ENCODE measurements around the gene SLIT3.

SLIT3 gene

DNA sequence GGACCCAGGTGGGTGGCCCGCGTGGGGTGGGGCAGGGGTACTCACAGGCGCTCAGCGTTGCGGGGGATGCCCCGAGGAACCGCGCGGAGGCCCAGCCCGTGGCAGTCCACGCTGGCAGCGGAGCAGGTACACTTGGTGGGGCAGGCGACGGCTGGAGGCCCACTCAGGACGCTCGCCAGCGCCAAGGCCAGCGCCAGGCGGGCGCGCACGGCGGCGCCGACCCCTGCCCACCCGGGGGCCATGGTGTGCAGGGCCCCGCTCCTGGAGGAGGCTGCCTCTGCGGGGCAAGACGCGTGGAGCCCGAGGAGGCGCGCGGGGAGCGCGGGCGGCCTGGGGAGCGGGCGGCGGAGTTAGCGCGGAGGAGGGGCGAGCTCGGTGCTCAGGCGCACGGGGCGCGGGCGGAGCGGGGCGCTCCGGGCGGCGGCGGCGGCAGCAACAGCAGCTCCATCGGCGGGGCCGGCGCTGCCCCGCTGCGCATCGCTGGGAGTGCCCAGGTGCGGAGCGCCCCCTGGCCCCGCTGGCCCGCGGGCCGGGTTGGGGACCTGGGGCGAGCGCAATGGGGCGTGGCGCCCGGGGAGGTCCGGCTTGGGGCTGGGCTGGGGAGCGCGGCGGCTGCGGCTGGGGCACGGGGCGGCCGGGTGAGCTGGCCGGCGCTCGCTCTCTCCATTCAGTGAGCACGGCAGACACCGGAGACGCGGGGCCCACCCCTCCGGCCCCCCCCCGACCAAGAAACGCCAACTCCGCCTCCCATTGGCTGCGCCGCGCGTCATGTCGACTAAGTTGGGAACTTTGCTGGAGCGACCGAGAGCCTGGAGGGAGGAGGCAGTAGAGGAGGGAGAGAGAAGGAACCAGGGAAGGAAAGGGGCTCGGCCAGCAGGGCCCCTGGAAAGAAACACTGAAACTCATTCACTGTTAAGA, at the start of gene SLIT3:
Gene SLIT3 (minus strand): TSS at position 672 of the 918 bp plus-strand sequence. CDS start 430 bp downstream, at position 242.
- no peak for DNase-seq (ENCODE audit: low read depth in 3 of 3, low spot score in 1 of 3)

DNA sequence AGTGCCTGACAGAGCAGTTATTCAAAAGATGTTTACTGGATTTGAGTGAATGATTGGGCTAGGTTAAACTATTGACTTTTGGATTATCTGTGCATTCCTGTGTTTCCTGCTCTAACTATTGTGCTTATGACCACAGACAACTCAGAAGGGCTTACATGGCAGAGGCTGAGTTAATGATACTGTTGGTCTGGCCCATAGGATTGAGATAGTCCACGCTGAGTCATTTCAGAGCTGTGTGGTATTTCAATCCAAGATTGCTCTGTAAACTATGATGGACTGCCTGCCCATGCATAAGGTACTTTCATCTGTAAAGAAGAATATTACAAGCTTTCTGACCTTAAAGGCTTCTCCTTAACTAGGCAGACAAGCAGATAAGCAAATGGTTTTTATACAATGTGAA, 49.1 kb upstream of the SLIT3 start:
- DNase-seq (ENCODE audit: low read depth in 3 of 3, low spot score in 1 of 3) = no peak

DNA sequence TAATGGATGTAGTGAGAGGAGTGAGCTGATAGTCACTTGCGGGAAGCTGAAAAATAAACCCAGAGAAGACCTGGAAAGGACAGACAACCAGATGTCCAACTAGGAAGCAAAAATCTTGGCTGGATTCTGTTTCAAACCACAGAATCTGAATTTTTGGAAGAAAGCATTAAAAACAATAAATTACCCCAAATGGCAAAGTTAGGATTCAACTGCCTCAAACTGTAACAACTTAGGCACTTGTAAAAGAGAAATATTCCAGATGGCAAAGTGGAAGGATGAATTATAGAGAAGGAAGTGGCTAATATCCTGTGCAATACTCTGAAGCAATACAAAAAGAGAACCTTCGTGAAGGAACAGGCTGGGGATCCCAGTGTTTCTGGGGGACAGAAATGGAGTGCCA, 46.8 kb upstream of the SLIT3 start:
- DNase-seq (ENCODE audit: low read depth in 3 of 3, low spot score in 1 of 3) = no peak

DNA sequence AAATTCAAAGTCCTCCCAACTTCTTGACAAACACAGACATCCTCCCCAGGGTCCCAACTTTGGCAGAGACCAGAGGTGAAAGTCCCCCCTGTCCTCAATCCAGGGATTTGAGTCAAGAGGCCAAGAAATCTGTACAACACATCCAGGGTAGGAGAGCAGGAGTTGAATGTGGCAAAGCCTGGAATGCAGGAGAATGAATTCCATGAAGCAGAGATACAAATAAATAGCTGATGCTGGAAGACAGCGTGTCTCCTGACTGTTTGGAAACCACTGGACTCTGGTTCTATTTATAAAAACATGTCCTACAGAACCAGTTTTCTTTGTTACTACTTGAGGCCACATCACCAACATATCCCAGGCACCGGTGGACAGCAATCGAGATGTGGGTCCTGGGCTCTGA, 43.7 kb upstream of the SLIT3 start:
- no peak for DNase-seq (ENCODE audit: low read depth in 3 of 3, low spot score in 1 of 3)

DNA sequence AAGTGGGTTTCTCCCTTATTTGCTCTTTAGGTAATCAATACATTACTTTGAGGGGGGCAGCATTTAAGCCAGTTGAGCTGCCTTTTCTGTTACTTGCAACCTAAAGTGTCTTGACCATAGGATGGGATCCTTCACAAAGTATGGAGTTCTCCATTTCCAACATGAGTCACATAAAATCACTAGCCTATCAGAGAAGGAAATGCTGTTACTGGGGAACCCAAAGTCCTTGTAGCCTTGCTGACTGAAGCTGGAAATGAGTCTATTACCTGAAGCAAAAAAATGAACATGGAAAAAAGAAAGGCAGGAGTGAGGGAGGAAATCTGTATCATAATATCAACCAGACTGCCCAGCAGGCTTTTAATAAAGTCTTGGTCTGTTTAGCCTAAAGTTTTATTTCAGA, 42.8 kb upstream of the SLIT3 start:
- DNase-seq (ENCODE audit: low read depth in 3 of 3, low spot score in 1 of 3) = no peak

DNA sequence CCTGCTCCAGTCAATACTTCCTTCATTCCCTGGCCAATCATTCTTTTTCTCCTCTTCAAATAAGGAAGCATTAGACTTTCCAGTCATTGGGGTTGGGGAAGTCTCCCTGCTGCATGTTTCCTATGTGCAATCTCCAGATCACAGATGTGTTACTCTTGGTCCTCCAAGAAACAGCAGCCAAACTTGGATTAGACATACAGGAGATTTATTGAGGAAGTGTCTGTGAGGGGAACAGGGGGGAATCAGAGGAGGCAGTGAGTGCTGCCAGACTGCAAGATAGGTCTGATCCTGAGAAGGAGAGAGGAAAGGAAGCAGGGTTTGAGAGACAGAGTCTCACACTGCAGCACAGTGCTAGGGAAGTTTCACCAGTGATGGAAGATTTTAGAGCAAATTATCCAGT, 40.6 kb upstream of the SLIT3 start:
- no peak for DNase-seq (ENCODE audit: low read depth in 3 of 3, low spot score in 1 of 3)

DNA sequence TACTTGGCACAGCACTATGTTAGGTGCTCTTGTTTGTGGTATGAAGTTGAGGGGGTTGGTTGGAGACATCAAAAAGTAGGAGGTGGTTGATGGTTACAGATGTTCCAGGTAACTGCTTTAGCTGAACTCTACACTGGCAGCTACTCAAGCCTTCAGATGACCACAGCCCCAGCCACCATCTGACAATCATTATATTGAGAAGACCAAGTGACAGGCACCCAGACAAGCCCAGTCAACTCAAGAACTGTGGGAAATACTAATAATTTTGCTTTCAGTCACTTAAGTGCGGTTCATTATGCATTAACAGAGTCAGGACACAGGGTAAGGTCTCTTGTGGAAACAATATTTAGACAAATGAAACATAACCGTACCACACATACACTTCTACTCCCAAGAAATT, 38.9 kb upstream of the SLIT3 start:
- no peak for DNase-seq (ENCODE audit: low read depth in 3 of 3, low spot score in 1 of 3)

DNA sequence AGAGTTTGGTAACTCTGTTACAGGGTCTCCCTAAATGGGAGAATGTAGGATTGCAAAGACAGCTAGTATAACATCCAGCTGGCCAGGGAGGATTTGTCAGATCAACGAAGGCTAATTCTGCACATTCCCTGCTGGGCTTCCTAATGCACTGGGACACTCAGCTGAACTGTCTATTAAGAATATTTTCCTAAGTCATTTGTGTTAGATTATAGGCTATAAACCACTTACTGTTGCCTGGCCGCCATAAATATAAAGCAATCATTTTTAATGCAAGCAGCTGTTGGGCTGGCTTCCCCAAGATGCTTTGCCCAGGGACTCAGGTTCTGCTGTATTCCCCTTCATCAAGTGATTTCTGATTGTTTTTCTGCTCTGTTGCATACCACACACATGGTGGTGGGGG, 35.3 kb upstream of the SLIT3 start:
- DNase-seq (ENCODE audit: low read depth in 3 of 3, low spot score in 1 of 3) = no peak

DNA sequence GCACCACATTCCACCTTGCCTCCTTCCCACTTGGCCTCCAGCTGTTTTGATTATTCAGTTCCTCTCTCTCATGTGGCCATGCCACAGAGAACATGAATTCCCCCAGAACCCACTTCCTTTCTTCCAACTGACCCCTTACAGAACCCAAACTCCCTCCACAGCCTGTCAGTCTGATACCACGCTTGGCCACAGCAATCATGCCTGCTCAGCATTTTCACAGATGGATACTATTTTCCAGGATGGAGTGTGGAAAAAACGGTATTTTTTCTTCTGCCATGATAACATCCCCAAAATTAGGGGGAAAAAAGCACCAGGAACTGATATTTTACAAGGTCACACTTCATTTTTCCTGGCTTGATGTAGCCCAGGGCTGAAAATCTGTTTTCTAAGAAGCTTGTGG, 34.9 kb upstream of the SLIT3 start:
- DNase-seq (ENCODE audit: low read depth in 3 of 3, low spot score in 1 of 3) = no peak

DNA sequence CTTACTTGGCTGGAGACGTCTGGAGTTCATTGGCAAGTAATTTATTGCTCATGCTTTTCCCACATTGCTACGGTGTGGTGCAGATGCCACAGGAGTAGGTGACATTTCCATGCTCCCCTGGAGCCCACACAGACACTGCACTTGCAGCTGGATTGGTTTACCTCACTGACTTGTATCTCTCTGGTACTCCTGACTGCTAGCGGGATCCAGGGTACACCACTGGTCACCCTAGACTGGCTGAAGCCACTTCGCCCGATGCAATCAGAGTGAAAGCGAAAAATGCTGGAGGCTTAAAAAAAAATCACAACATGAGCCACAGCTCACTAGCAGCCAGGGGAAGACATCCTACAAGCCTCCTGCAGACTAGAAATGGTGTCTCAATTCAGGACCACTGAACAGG, 32.6 kb upstream of the SLIT3 start:
- no peak for DNase-seq (ENCODE audit: low read depth in 3 of 3, low spot score in 1 of 3)

DNA sequence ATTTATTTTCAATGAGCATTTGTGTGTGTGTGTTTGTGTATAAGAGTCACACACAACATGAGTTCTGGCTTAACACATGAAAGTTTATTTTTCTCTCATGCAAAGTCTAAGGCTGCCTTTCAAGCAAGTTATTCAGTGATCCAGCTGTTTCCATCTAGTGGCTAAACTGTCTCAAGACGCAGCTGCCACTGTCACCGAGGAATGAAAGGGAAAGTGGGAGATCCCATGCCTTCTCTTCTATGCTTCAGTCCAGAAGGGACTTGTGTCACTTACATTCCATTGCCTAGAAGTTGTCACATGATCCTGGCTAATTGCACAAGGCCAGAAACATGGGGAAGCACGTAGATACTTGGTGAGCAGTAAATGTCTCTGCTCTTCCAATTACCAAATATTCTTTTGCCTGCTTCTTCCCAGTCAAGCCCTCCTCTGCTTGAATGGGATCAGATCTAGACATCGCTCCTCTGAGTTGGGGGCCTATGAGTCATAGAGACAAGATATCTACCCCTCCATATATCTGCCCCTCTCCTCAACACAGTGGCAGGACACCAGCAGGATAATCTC, 30.4 kb upstream of the SLIT3 start:
- no peak for DNase-seq (ENCODE audit: low read depth in 3 of 3, low spot score in 1 of 3)

DNA sequence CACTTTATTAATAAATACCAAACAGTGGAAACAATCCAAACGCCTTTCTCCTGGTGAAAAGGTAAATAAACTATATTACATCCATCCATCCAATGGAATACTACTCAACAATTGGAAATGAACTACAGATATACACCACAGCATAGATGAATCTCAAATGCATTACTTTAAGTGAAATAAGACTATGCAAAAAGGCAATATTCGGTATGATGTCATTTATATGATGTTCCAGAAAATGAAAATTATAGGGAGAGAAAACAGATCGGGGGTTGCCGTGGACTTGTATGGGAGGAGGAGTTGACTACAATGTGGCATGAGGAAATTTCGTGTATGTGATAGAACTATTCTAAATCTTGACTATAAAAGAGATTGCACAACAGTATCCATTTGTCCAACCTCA, 27.5 kb upstream of the SLIT3 start:
- DNase-seq (ENCODE audit: low read depth in 3 of 3, low spot score in 1 of 3) = no peak

DNA sequence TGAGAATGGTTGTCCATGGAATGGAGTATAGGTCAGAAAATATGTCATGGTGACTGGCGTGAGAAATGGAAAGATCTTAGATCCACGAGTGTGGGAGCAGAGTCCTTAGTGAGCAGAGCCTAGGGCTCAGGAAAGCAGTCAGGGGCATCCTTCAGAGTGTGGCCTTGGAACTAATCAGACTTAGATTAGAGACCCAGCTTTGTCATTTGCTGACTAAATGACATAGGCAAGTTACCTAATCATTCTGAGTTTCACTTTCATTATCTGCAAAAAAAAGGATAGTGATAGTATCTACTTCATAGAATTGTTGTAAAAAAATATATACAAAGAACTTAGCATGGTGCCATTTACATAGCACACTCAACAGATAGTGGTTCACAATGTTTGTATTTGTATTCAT, 24.3 kb upstream of the SLIT3 start:
- no peak for DNase-seq (ENCODE audit: low read depth in 3 of 3, low spot score in 1 of 3)

DNA sequence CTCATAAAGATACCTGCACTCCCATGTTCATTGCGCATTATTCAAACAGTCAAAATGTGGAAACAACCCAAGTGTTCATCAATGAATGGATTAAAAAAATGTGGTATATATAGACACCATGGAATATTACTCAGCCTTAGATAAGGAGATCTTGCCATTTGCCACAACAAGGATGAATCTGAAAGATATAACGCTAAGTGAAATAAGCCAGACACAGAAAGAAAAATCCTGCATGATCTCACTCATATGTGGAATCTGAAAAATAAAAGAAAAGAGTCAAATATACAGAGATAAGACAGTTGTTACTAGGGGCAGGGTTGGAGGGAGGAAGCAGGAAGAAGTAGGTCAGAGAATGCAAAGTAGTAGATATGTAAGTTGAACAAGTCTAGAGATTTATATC, 17.6 kb upstream of the SLIT3 start:
- DNase-seq (ENCODE audit: low read depth in 3 of 3, low spot score in 1 of 3) = no peak

DNA sequence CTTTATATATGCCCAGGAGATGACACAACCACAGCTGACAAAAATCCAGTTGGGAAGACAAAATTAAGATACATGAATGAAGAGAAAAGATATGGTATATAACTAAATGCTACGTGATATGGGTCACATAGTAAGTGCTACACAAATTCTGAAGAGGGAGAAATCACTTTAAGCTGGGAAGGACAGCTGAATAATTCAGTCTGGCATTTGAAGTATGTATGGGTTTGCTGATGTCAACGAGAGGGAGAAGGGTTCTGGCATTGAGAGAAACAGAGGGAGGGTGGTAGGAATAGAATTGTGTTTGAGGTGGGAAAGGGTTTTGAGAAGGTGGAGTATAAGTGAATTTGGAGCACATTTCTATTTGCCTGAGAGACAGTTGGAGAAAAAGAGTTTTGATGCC, 6.7 kb upstream of the SLIT3 start:
- no peak for DNase-seq (ENCODE audit: low read depth in 3 of 3, low spot score in 1 of 3)

DNA sequence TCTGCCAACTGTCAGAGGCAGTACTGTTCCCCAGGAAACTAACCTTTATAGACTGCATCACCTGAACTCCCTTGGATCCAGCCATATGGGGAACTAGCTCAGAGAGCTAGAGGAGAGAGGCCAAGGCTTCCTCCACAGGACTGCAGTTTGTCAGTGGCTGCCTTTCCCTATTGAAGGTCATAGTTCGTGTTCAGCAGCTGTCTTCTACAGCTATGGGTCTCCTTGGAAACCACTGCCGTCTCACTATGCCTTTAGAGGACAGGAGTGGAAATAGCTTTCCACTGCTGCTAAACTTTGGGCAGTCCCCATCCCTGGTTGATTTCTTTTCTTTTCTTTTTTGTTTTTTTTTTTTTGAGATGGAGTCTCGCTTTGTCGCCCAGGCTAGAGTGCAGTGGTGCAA, 4.4 kb upstream of the SLIT3 start:
- DNase-seq (ENCODE audit: low read depth in 3 of 3, low spot score in 1 of 3) = no peak

DNA sequence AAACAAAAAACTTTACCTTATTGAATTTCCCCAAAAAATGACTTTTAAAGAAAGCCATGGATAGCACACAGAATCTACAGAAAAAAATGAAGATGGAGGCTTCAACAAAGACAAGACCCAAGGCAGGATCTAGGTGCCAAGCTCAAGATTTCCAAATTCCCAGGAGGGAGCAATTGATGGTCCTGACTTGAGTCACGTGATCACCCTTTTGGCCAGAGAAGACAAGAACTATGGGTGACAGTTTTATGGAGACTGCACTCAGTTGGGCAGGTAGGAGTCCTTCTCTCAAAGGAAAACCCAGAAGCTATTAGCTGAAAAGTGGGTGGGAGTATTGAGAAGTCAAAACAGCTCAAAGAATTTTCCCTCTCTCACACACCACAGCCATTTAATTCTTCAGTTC, 3.2 kb upstream of the SLIT3 start:
- no peak for DNase-seq (ENCODE audit: low read depth in 3 of 3, low spot score in 1 of 3)

DNA sequence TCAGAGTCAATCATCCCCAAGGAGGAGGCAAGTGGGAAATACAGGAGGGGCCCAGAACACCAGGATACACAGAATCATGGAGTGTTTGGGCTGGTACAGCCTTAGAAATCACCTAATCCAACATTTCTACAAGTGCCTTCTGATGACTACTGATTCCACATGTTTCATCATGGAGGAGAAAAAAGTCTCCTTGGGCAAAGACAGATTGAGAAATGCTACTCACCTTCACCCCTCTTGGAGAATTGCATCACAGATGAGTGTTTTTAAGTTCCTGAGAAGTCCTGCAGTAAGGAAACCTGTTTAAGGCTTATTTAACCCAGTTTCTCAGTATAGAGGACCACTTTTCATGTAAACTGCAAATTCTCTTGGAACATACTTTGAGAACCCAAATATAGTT, 2.2 kb upstream of the SLIT3 start:
- no peak for DNase-seq (ENCODE audit: low read depth in 3 of 3, low spot score in 1 of 3)

DNA sequence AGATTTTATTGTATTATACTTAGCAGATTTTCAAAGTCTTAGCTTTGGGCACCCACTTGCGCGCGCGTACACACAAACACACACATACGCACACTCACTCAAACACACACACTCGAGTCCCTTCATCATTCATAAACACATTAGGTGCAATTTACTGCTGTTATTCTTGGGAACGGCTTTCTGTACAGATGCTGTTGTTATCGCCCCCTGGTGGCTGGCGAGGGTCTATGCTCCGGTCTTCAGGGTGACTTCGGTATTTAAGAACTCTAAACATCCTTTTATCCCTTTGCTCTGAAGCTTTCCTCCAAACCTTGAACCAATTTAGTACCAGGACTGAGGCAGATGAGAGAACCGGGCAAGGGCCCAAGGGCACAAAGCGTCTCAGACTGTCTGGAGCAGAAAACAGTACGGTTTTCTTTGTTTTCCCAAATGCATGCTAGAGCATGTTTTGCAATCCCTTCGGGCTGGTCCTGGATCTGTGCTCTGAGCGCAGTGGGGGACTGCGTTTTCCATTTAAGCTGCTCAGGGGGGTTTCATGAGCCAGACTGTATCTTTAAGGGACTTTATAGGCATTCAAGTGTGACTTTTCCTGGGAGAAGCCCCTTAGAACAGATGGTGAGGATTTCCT, 1.7 kb upstream of the SLIT3 start:
- peak in 1 of 3 donors; percentile 28 for DNase-seq (ENCODE audit: low read depth in 3 of 3, low spot score in 1 of 3)

DNA sequence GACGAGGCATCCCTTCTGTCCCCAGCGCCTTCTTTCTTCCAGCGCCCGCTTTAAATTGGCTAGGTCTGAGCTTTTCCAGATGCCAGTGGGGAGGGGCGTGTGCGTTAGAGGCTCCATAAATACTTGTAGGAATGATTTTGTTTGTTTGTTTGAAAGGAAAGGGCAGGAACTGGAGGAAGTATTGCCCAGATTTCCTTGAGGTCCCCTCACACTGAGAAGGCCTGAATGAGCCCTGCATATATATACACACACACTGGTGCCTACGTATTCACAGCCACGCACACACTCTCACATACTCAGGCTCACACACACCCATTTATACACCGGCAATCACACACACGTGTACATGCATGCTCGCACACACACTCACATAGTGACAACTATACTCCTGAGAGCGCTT, 1.0 kb upstream of the SLIT3 start:
- no peak for DNase-seq (ENCODE audit: low read depth in 3 of 3, low spot score in 1 of 3)

DNA sequence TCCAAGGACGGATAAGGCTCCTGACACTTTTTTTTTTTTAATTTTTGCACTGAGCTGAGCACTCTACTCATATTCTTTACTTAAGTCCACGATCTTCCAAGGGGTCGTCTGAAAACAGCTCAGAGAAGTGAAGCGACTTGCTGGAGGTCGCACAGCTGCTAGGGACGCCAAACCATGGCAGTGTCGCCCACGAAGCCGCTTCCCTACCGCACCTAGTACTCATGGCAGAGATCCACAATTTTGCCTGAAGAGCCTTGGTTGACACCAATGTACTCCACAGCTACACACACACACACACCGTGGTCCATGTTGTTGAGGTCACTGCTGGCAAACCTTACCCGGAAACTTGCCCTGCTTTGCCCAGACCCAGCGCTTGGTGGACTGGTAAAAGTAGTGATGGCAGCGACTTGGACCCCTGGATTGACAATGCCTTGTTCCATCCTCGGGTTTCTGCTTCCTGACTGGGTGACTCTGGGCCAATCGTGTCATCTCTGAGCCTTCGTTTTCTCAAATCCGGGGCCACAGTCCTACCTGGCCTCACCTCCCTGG, 521 bp upstream of the SLIT3 start:
- DNase-seq (ENCODE audit: low read depth in 3 of 3, low spot score in 1 of 3) = no peak

Data from stimulated activated CD4-positive, alpha-beta T cell treated with anti-CD3 and anti-CD28 coated beads, TNF-alpha, amount 100 ng/mL, for 1 hour (primary cell).